H1 (cell line): ENCODE results near the gene LCE1E. TPM values are rescaled to one million over a fixed set of nuclear protein-coding genes. Genes with fewer than 3 reads are reported as not detected.

ENCODE experiments used
- CTCF ChIA-PET: fragments of 300-600 bp; sonication (Branson Sonifier 250); formaldehyde crosslinking; loops from one replicate; lab custom pipeline; 2021; ENCODE audit not compliant: partially characterized antibody; lab: Charles Lee
- POLR2A ChIA-PET: fragments of 300-600 bp; sonication (Branson Sonifier 250); formaldehyde crosslinking; loops from one replicate; lab custom pipeline; 2021; ENCODE audit warnings: inconsistent platforms; ENCODE audit not compliant: partially characterized antibody; lab: Charles Lee
- DNase-seq, 2 experiments: peaks; one replicate each; pipeline versions ENCODE4 v3.0.0 to v3.0.0-alpha.2; 2010 to 2022; ENCODE audit warnings: low spot score in 2 of 2, low read depth in 1 of 2, mixed read lengths in 1 of 2
- FAIRE-seq: peaks from 2 replicates; lab custom pipeline; 2011; peaks lifted over from hg19 to GRCh38; lab: Jason Lieb, UNC
- H2AFZ ChIP-seq: 2 replicates; pipeline ENCODE4 v1.8.1; 2012; ENCODE audit warnings: low read length, inconsistent platforms
- H2AK5ac ChIP-seq: 2 replicates; pipeline ENCODE4 v1.6.1; 2013; ENCODE audit warnings: low read depth, low read length
- H2BK120ac ChIP-seq: replicated peaks from 2 replicates; pipeline ENCODE3; 2013; ENCODE audit warnings: low read depth, low read length, inconsistent platforms
- H2BK12ac ChIP-seq: 2 replicates; pipeline ENCODE4 v1.6.1; 2013; ENCODE audit warnings: low read depth, low read length
- H2BK15ac ChIP-seq: 2 replicates; pipeline ENCODE4 v1.6.1; 2013; ENCODE audit warnings: low read length
- H2BK20ac ChIP-seq: 2 replicates; pipeline ENCODE4 v1.6.1; 2013; ENCODE audit warnings: low read length
- H2BK5ac ChIP-seq: 2 replicates; pipeline ENCODE4 v1.6.1; 2013; ENCODE audit warnings: low read depth, low read length
- H3K14ac ChIP-seq: 2 replicates; pipeline ENCODE4 v1.6.1; 2013; ENCODE audit warnings: inconsistent platforms; ENCODE audit not compliant: insufficient read length
- H3K18ac ChIP-seq: 2 replicates; pipeline ENCODE4 v1.6.1; 2013; ENCODE audit warnings: low read length; ENCODE audit errors: extremely low read depth
- H3K23ac ChIP-seq: 2 replicates; pipeline ENCODE4 v1.6.1; 2013; ENCODE audit warnings: inconsistent platforms; ENCODE audit not compliant: insufficient read length
- H3K23me2 ChIP-seq: 2 replicates; pipeline ENCODE4 v1.6.1; 2013; ENCODE audit warnings: low read depth, low read length
- H3K27ac ChIP-seq: 2 replicates; pipeline ENCODE4 v1.6.1; 2011; ENCODE audit warnings: low read depth, low read length, inconsistent platforms
- H3K27me3 ChIP-seq, 4 experiments: replicated peaks in 1 of 4; 1 replicate in 1 of 4; 2 replicates in 3 of 4; pipeline versions ENCODE4 v1.6.1 to v1.8.1; 2011 to 2013; ENCODE audit warnings: low read length in 3 of 4, mild to moderate bottlenecking in 3 of 4, inconsistent platforms in 2 of 4, mixed read lengths in 2 of 4, moderate library complexity in 1 of 4; ENCODE audit not compliant: control insufficient read depth in 3 of 4, insufficient read depth in 3 of 4; ENCODE audit errors: extremely low read depth in 1 of 4
- H3K36me3 ChIP-seq, 4 experiments: 2 replicates each; pipeline versions ENCODE4 v1.6.1 to v1.8.1; 2011 to 2013; ENCODE audit warnings: mild to moderate bottlenecking in 4 of 4, low read length in 3 of 4, moderate library complexity in 2 of 4, control low read depth in 1 of 4, inconsistent platforms in 1 of 4; ENCODE audit not compliant: insufficient read depth in 4 of 4, control insufficient read depth in 2 of 4
- H3K4ac ChIP-seq: replicated peaks from 2 replicates; pipeline ENCODE3; 2013; ENCODE audit warnings: low read length, low read depth, mixed read lengths, inconsistent platforms; ENCODE audit not compliant: insufficient read length
- H3K4me1 ChIP-seq, 4 experiments: replicated peaks in 1 of 4; 1 replicate in 1 of 4; 2 replicates in 3 of 4; pipeline versions ENCODE4 v1.6.1 to v1.8.1; 2011 to 2013; ENCODE audit warnings: low read length in 3 of 4, inconsistent platforms in 2 of 4, mixed read lengths in 1 of 4; ENCODE audit not compliant: insufficient read depth in 4 of 4, control insufficient read depth in 3 of 4
- H3K4me2 ChIP-seq, 2 experiments: 2 replicates each; pipeline versions ENCODE4 v1.6.1 to v1.8.1; 2011 to 2013; ENCODE audit warnings: low read depth in 2 of 2, low read length in 2 of 2, control low read depth in 1 of 2, inconsistent platforms in 1 of 2, mild to moderate bottlenecking in 1 of 2; ENCODE audit not compliant: insufficient read depth in 1 of 2
- H3K4me3 ChIP-seq, 4 experiments: fragments of 200-600, 300-600 bp in 1 of 4; sonication (generic), shearing (Covaris generic), sonication (Bioruptor Twin) in 1 of 4; 2 replicates each; pipeline versions ENCODE4 v1.5.1 to v1.8.1; 2011 to 2016; ENCODE audit warnings: low read length in 4 of 4, low read depth in 3 of 4, control low read depth in 2 of 4, inconsistent platforms in 2 of 4, mild to moderate bottlenecking in 2 of 4, mixed read lengths in 1 of 4, moderate library complexity in 1 of 4; ENCODE audit not compliant: insufficient read depth in 2 of 4; ENCODE audit errors: extremely low read depth in 1 of 4
- H3K56ac ChIP-seq: replicated peaks from 2 replicates; pipeline ENCODE3; 2013; ENCODE audit warnings: low read depth, mild to moderate bottlenecking, mixed read lengths, low read length, inconsistent platforms; ENCODE audit not compliant: insufficient read length
- H3K79me1 ChIP-seq: 2 replicates; pipeline ENCODE4 v1.6.1; 2013; ENCODE audit warnings: low read depth, low read length, control low read depth
- H3K79me2 ChIP-seq, 2 experiments: 2 replicates each; pipeline versions ENCODE4 v1.6.1 to v1.8.1; 2012 to 2013; ENCODE audit warnings: low read length in 2 of 2, mild to moderate bottlenecking in 2 of 2, inconsistent platforms in 1 of 2; ENCODE audit not compliant: insufficient read depth in 2 of 2, control insufficient read depth in 1 of 2
- H3K9ac ChIP-seq, 4 experiments: replicated peaks in 1 of 4; 1 replicate in 1 of 4; 2 replicates in 3 of 4; pipeline versions ENCODE4 v1.6.1 to v1.8.1; 2011 to 2013; ENCODE audit warnings: low read depth in 3 of 4, low read length in 3 of 4, control low read depth in 2 of 4, mild to moderate bottlenecking in 2 of 4, moderate library complexity in 2 of 4, inconsistent platforms in 1 of 4; ENCODE audit errors: extremely low read depth in 1 of 4
- H3K9me3 ChIP-seq, 2 experiments: 2 replicates each; pipeline versions ENCODE4 v1.6.1 to v1.8.1; 2012 to 2013; ENCODE audit warnings: mild to moderate bottlenecking in 2 of 2, moderate library complexity in 2 of 2, control low read depth in 1 of 2, inconsistent platforms in 1 of 2, low read depth in 1 of 2, low read length in 1 of 2, mixed read lengths in 1 of 2; ENCODE audit not compliant: insufficient read depth in 2 of 2
- H4K20me1 ChIP-seq, 2 experiments: replicated peaks in 1 of 2; 2 replicates each; pipeline versions ENCODE3 to v1.8.1; 2011 to 2013; ENCODE audit warnings: inconsistent platforms in 2 of 2, low read length in 2 of 2, mild to moderate bottlenecking in 1 of 2; ENCODE audit not compliant: insufficient read depth in 2 of 2, control insufficient read depth in 1 of 2
- H4K5ac ChIP-seq: 2 replicates; pipeline ENCODE4 v1.6.1; 2013; ENCODE audit warnings: low read length, low read depth, mixed read lengths, inconsistent platforms; ENCODE audit not compliant: insufficient read length
- H4K8ac ChIP-seq: 2 replicates; pipeline ENCODE4 v1.8.0; 2013; ENCODE audit warnings: mild to moderate bottlenecking, moderate library complexity, low read length, inconsistent platforms; ENCODE audit not compliant: insufficient read depth; ENCODE audit errors: extremely low read depth
- H4K91ac ChIP-seq: replicated peaks from 2 replicates; pipeline ENCODE3; 2013; ENCODE audit warnings: low read length, mixed read lengths, inconsistent platforms; ENCODE audit not compliant: insufficient read length
- ASH2L ChIP-seq: fragments of 200-600, 300-600 bp; sonication (generic); IDR thresholded peaks from one replicate; pipeline ENCODE4 v1.7.1; 2017; ENCODE audit warnings: low read length
- CEBPB ChIP-seq: IDR thresholded peaks from 2 replicates; pipeline ENCODE4 v1.6.1; 2012; ENCODE audit warnings: low read depth, low read length
- GTF2F1 ChIP-seq: IDR thresholded peaks from 2 replicates; pipeline ENCODE4 v1.6.1; 2012; ENCODE audit warnings: low read depth, low read length, improper control_type of control experiment, borderline replicate concordance
- RNF2 ChIP-seq: fragments of 200-900, 300-1000 bp; sonication (generic); IDR thresholded peaks from 2 replicates; pipeline ENCODE4 v1.7.1; 2016; ENCODE audit warnings: borderline replicate concordance, low read depth, mild to moderate bottlenecking, antibody characterized with exemption, low read length; ENCODE audit not compliant: poor library complexity, severe bottlenecking; ENCODE audit errors: missing control alignments
- SP1 ChIP-seq: IDR thresholded peaks from 2 replicates; pipeline ENCODE4 v1.6.1; 2011; ENCODE audit warnings: low read depth, low read length
- SRF ChIP-seq: IDR thresholded peaks from 2 replicates; pipeline ENCODE4 v1.6.1; 2011; ENCODE audit warnings: mild to moderate bottlenecking, low read depth, low read length, moderate library complexity
- TAF1 ChIP-seq: IDR thresholded peaks from 2 replicates; pipeline ENCODE4 v1.6.1; 2011; ENCODE audit warnings: mild to moderate bottlenecking, low read depth, low read length
- TBP ChIP-seq: IDR thresholded peaks from 2 replicates; pipeline ENCODE4 v1.6.1; 2011; ENCODE audit warnings: low read depth, low read length, improper control_type of control experiment
- ZNF274 ChIP-seq: IDR thresholded peaks from 2 replicates; pipeline ENCODE4 v1.7.0; 2012; ENCODE audit warnings: low read length, borderline replicate concordance; ENCODE audit errors: extremely low read depth
- WGBS, 2 experiments: shearing (Covaris generic) in 1 of 2; methylation state at CpG; one replicate each; pipeline versions ENCODE4 v1.1.6 to v1.1.7; 2013 to 2015; ENCODE audit warnings: low lambda C conversion rate in 2 of 2, mixed read lengths in 2 of 2, inconsistent platforms in 1 of 2, low coverage in 1 of 2, missing lambda C conversion rate in 1 of 2; ENCODE audit not compliant: insufficient replicate concordance in 2 of 2, insufficient coverage in 1 of 2, insufficient read length in 1 of 2; ENCODE audit errors: extremely low coverage in 1 of 2, missing lambda C conversion rate in 1 of 2; 5-methylcytosine and 5-hydroxymethylcytosine counted together
- polyA plus RNA-seq, 7 experiments: library from polyadenylated mRNA; depleted of rRNA in 3 of 7; stranded (reverse) in 5 of 7; unstranded in 2 of 7; fragments of >200 nt in 5 of 7; fragments of 200-250 nt in 2 of 7; gene quantifications; 1 replicate in 5 of 7; 2 replicates in 1 of 7; 4 replicates in 1 of 7; pipeline versions ENCODE4 v1.2.1 to v1.2.3, GENCODE V29; 2011 to 2013; ENCODE audit warnings: missing spikeins in 2 of 7, mixed read lengths in 2 of 7
- total RNA-seq: library from RNA; stranded (reverse); fragmentation: NEBNext Ultra II Directional; extraction: Animal tissue kit (Norgen Biotek cat#: 25700); gene quantifications from 2 replicates; pipeline ENCODE4 v1.2.1, GENCODE V29; 2021
- TF ChIP-seq, protein P1 (sequence below): IDR thresholded peaks from 2 replicates; pipeline ENCODE4 v1.6.1; 2012; ENCODE audit warnings: low read length, inconsistent platforms
- TF ChIP-seq, protein P2 (sequence below): IDR thresholded peaks from 2 replicates; pipeline ENCODE4 v1.6.1; 2012; ENCODE audit warnings: inconsistent platforms
- TF ChIP-seq, protein P3 (sequence below): IDR thresholded peaks from 2 replicates; pipeline ENCODE4 v1.6.1; 2011; ENCODE audit warnings: low read length, improper control_type of control experiment

LCE1E gene
- total and polyA plus RNA-seq, 2 of the 8 experiments (the other 6 are each of a cell fraction or from before 2014, with no cell fraction given) = not detected

DNA sequence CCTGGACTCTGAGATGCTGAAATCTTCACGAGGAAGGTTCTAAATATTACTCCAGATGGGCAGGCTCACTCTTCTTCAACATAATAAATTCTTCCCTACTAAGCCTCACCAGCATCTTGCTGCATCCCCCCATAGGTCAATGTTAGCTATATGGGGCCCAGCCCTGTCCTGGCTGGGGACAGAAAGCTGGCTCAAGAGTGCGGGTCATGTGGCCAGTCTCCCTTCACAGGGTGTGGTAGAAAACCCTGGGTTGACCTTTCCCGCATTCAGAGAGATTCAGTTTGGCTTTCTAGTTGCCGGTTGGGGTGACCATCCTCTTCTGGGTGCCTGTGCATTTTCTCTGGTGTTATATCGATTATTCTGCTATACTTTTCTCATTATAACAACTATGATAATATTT lies 48.1 kb upstream of the LCE1E start:
- Histone ChIP-seq H4K8ac (no peak overlapping the region), H3K79me1 (no peaks in the 10 kb centered on the region), H3K23ac (no peak overlapping the region), H4K5ac (no peak overlapping the region), H3K18ac (no peak overlapping the region), H3K4ac (no peak overlapping the region), H3K36me3 (no peaks in the 10 kb centered on the region; a peak in 1 of 8 replicates), H2BK20ac (no peak overlapping the region), H2AFZ (no peak overlapping the region), H3K4me1 (no peaks in the 10 kb centered on the region), H2BK12ac (no peak overlapping the region), H3K79me2 (no peaks in the 10 kb centered on the region), H3K4me2 (no peak overlapping the region), H3K27me3 (no peaks in the 10 kb centered on the region), H2BK120ac (no peak overlapping the region), H3K4me3 (no peak overlapping the region), H3K56ac (no peak overlapping the region), H3K23me2 (no peaks in the 10 kb centered on the region), H3K27ac (no peak overlapping the region), H2BK5ac (no peak overlapping the region), H2BK15ac (no peak overlapping the region), H3K14ac (no peak overlapping the region), H4K20me1 (no peaks in the 10 kb centered on the region), H4K91ac (no peak overlapping the region), H2AK5ac (no peak overlapping the region), H3K9me3 (peaks cover 79 to 83% of the 10 kb centered on the region in 2 experiments), H3K9ac (no peak overlapping the region)
- ChIA-PET POLR2A (no interaction called here), CTCF (no interaction called here)
- DNase-seq (no peak), FAIRE-seq (no peak)
- 58% methylated on average over 5 of the region's 5 CpGs; no CpG with 5 or more reads in 1 of the 2 experiments for WGBS, 2 experiments
- TF ChIP-seq ASH2L (no peak), SP1 (no peak), CEBPB (no peak), RNF2 (no peak), SRF (no peak), TAF1 (no peak), GTF2F1 (no peak), ZNF274 (no peak), TBP (no peak)
- TF ChIP-seq, protein P1, sequence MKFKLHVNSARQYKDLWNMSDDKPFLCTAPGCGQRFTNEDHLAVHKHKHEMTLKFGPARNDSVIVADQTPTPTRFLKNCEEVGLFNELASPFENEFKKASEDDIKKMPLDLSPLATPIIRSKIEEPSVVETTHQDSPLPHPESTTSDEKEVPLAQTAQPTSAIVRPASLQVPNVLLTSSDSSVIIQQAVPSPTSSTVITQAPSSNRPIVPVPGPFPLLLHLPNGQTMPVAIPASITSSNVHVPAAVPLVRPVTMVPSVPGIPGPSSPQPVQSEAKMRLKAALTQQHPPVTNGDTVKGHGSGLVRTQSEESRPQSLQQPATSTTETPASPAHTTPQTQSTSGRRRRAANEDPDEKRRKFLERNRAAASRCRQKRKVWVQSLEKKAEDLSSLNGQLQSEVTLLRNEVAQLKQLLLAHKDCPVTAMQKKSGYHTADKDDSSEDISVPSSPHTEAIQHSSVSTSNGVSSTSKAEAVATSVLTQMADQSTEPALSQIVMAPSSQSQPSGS = no peak
- TF ChIP-seq, protein P2, sequence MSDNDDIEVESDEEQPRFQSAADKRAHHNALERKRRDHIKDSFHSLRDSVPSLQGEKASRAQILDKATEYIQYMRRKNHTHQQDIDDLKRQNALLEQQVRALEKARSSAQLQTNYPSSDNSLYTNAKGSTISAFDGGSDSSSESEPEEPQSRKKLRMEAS = no peak
- TF ChIP-seq, protein P3, sequence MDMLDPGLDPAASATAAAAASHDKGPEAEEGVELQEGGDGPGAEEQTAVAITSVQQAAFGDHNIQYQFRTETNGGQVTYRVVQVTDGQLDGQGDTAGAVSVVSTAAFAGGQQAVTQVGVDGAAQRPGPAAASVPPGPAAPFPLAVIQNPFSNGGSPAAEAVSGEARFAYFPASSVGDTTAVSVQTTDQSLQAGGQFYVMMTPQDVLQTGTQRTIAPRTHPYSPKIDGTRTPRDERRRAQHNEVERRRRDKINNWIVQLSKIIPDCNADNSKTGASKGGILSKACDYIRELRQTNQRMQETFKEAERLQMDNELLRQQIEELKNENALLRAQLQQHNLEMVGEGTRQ = no peak
